ENCODE data around the gene FKBP6. TPM values are rescaled to one million over a fixed set of nuclear protein-coding genes. Genes with fewer than 3 reads are reported as not detected.
"Not testable (repeated sequence)": the region's sequence is repeated elsewhere in the genome, so short reads cannot be mapped to it uniquely, and the experiment has no call there.

The FKBP6 gene
- total RNA-seq, 1 experiment from 2014 or later: not detected

DNA sequence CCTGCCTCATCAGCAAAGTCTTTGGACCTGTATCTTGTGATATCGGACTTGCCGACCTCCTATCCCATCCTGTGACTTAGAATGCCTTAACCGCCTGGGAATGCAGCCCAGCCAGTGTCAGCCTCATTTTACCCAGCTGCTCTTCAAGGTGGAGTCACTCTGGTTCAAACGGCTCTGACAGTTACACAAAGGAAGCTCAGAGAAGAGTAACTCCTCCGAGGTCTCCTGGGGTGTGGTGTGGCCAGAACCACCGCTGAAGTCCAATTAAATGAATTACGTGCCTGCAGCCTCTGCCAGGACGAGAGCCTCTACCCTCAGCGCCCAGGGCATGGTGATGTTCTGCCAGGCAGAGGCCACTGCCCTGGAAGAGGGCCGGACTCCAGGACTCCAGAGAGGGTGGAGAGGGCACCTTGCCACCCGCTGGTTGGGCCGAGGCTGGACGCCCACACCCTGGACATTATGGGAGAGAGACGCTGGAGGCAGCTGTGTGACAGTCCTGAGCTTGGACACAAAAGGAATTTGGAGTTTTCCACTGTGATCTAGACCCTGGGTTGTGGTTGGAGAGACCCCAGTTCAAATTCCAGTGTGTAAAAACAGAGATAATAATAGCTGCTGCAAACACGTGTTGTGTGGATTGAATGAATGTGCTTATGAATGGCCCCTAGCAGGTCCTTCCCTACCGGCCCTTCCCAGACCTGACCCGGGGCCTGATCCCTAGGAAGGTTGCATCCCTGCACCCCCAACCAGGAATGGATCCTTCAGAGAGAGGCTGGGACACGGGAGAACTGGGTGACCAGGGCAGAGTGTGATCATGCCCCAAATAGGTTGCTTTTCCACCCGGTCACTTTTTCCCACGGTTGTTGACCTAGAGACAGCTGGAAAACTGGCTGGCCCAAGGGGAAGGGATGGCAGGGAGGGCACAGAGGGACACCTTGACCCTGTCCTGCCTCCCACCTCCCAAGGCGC lies 67.9 kb downstream of the FKBP6 start:
- DNase-seq (ENCODE audit: low spot score): no peak
- Histone ChIP-seq H3K27ac (ENCODE audit: low read depth, low read length, poor library complexity, severe bottlenecking) (no peak overlapping the region), H3K36me3 (ENCODE audit: insufficient read depth, low read length, poor library complexity, severe bottlenecking) (no peaks in the 10 kb centered on the region), H3K27me3 (replicated peaks; ENCODE audit: insufficient read depth, low read depth, low read length, poor library complexity) (no peaks in the 10 kb centered on the region), H3K9me3 (ENCODE audit: low read depth, low read length, poor library complexity, severe bottlenecking) (no peaks in the 10 kb centered on the region), H3K4me3 (ENCODE audit: low read depth, low read length, poor library complexity, severe bottlenecking) (no peak overlapping the region), H3K4me1 (ENCODE audit: insufficient read depth, low read length, poor library complexity, severe bottlenecking) (no peaks in the 10 kb centered on the region)
- BruUV-seq (replicated peaks): no TSS peak
- CTCF ChIA-PET: no interaction called here
- TF ChIP-seq, protein P1, sequence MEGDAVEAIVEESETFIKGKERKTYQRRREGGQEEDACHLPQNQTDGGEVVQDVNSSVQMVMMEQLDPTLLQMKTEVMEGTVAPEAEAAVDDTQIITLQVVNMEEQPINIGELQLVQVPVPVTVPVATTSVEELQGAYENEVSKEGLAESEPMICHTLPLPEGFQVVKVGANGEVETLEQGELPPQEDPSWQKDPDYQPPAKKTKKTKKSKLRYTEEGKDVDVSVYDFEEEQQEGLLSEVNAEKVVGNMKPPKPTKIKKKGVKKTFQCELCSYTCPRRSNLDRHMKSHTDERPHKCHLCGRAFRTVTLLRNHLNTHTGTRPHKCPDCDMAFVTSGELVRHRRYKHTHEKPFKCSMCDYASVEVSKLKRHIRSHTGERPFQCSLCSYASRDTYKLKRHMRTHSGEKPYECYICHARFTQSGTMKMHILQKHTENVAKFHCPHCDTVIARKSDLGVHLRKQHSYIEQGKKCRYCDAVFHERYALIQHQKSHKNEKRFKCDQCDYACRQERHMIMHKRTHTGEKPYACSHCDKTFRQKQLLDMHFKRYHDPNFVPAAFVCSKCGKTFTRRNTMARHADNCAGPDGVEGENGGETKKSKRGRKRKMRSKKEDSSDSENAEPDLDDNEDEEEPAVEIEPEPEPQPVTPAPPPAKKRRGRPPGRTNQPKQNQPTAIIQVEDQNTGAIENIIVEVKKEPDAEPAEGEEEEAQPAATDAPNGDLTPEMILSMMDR (conservative IDR thresholded peaks at IDR 0.05; ENCODE audit: low read depth, low read length): no peak
- no peak for TF ChIP-seq EZH2 (IDR thresholded peaks at IDR 0.05; ENCODE audit: borderline replicate concordance, low read depth, low read length, poor library complexity, severe bottlenecking)
- intact Hi-C loops (cut with micrococcal nuclease; ENCODE audit: unreplicated experiment): no loop called here
- POLR2A ChIA-PET (ENCODE audit: low non-redundant PET): no interaction called here

DNA sequence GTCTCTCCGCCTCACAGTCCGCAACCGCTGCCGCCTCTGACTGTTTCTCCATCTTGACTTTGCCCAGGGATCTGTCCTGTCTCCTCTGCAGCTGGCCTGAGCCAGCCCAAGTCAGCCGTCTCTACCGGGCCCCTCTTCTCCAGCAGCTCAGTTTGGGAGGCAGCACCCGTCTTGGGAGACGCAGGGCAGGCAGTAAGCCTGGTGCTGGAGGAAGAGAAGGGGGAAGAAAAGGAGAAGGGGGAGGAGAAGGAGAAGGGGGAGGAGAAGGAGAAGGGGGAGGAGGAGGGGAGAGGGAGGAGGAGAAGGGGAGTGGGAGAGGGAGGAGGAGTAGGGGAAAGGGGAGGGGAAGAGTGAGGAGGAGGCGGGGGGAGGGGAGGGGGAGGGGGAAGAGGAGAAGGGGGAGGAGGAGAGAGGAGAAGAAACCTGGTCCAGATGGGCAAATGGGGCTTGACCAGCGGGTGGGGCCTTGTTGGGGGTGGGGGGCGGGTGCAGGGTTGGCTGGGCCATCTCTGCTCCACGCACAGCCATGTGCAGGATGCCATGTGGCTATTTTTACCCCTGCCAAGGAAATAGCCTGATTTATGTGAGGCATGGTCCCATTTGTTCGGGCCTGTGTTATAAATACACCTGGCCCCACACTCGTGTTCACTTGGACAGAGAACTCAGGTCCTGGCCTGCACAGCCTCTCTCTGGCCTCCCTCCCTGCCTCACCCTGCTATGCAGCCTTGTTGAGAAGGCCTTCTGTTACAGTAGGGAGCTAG lies 69.7 kb downstream of the FKBP6 start:
- no peak overlapping the region for H3K27ac ChIP-seq (ENCODE audit: low read depth, low read length, poor library complexity, severe bottlenecking)
- CTCF ChIA-PET: no interaction called here
- no peak overlapping the region for H3K4me3 ChIP-seq (ENCODE audit: low read depth, low read length, poor library complexity, severe bottlenecking)

DNA sequence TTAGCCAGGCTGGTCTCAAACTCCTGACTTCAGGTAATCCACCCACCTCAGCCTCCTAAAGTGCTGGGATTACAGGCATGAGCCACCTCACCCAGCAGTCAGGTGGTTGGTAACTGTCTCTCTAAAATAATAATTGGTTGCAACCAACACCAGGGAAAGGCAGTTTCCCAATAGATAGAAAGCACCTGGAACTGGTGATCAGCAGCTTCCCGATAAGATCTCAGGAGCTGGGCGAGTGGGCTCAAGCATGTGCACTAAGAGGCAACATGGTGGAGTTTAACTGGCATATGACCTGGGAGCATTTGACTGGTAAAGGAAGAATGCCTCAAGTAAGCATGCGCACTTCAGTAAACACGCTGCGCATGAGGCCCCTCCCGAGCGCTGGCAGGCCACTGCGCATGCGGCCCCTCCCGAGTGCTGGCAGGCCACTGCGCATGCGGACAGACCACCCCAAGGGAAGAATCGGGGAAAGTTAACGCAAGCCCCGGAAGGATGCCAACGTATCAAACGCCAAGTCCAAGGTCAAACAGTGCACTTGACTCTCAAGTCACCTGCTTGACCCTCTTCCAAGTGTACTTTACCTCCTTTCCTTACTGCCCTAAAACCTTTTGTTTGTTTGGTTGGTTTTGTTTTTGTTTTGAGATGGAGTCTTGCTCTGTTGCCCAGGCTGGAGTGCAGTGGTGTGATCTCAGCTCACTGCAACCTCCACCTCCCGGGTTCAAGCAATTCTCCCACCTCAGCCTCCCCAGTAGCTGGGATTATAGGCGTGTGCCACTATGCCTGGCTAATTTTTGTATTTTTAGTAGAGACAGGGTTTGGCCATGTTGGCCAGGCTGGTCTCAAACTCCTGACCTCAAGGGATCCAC lies 71.5 kb downstream of the FKBP6 start:
- H3K27ac ChIP-seq (ENCODE audit: low read depth, low read length, poor library complexity, severe bottlenecking); intact Hi-C loops (cut with micrococcal nuclease; ENCODE audit: unreplicated experiment); H3K4me1 ChIP-seq (ENCODE audit: insufficient read depth, low read length, poor library complexity, severe bottlenecking); H3K36me3 ChIP-seq (ENCODE audit: insufficient read depth, low read length, poor library complexity, severe bottlenecking); CTCF ChIA-PET; DNase-seq (ENCODE audit: low spot score); H3K27me3 ChIP-seq (replicated peaks; ENCODE audit: insufficient read depth, low read depth, low read length, poor library complexity); H3K4me3 ChIP-seq (ENCODE audit: low read depth, low read length, poor library complexity, severe bottlenecking); H3K9me3 ChIP-seq (ENCODE audit: low read depth, low read length, poor library complexity, severe bottlenecking); BruUV-seq (replicated peaks): not testable (repeated sequence)
- POLR2A ChIA-PET (ENCODE audit: low non-redundant PET): interaction anchor here (0.7 kb wide), 1 partner anchor 9 kb away, joined by 5 read pairs; no protein-coding TSS in a partner anchor

More for the DNA sequence above, 69.7 kb downstream of the FKBP6 start:
- Histone ChIP-seq H3K4me1 (ENCODE audit: insufficient read depth, low read length, poor library complexity, severe bottlenecking) (no peaks in the 10 kb centered on the region), H3K27me3 (replicated peaks; ENCODE audit: insufficient read depth, low read depth, low read length, poor library complexity) (no peaks in the 10 kb centered on the region), H3K9me3 (ENCODE audit: low read depth, low read length, poor library complexity, severe bottlenecking) (no peaks in the 10 kb centered on the region), H3K36me3 (ENCODE audit: insufficient read depth, low read length, poor library complexity, severe bottlenecking) (no peaks in the 10 kb centered on the region)
- BruUV-seq (replicated peaks): no TSS peak
- DNase-seq (ENCODE audit: low spot score): no peak
- TF ChIP-seq, protein P1 (conservative IDR thresholded peaks at IDR 0.05; ENCODE audit: low read depth, low read length): no peak
- no peak for TF ChIP-seq EZH2 (IDR thresholded peaks at IDR 0.05; ENCODE audit: borderline replicate concordance, low read depth, low read length, poor library complexity, severe bottlenecking)
- POLR2A ChIA-PET (ENCODE audit: low non-redundant PET): no interaction called here
- intact Hi-C loops (cut with micrococcal nuclease; ENCODE audit: unreplicated experiment): no loop called here

DNA sequence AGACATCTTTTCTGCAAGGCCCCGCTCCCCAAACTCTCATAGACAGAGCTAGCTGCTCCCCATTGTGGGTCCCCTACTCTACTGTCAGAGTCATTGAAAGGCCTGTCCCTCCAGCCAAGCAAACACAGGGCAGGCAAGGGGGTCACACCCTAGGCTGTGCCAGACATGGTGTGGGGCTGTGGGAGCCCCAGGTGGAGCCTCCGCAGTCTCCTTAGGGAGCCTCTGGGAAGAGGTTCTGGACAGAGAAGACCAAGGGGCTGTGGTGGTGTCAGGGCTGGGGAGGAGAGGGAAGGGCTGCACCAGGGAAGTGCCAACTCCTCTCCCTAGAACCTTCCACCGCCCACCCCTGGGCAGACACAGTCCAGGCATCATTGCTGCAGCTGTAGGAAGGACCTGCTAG lies 76.9 kb downstream of the FKBP6 start:
- DNase-seq (ENCODE audit: low spot score); intact Hi-C loops (cut with micrococcal nuclease; ENCODE audit: unreplicated experiment); BruUV-seq (replicated peaks); H3K27ac ChIP-seq (ENCODE audit: low read depth, low read length, poor library complexity, severe bottlenecking); POLR2A ChIA-PET (ENCODE audit: low non-redundant PET); H3K4me1 ChIP-seq (ENCODE audit: insufficient read depth, low read length, poor library complexity, severe bottlenecking); H3K36me3 ChIP-seq (ENCODE audit: insufficient read depth, low read length, poor library complexity, severe bottlenecking); H3K27me3 ChIP-seq (replicated peaks; ENCODE audit: insufficient read depth, low read depth, low read length, poor library complexity); CTCF ChIA-PET; H3K9me3 ChIP-seq (ENCODE audit: low read depth, low read length, poor library complexity, severe bottlenecking); H3K4me3 ChIP-seq (ENCODE audit: low read depth, low read length, poor library complexity, severe bottlenecking): not testable (repeated sequence)

Data from A673 (cell line).